Spleen (tissue), 11 donors: ENCODE results near the gene TOR4A. TPM values are rescaled to one million over a fixed set of nuclear protein-coding genes. Genes with fewer than 3 reads are reported as not detected.

Experiments
- DNase-seq: peaks from one replicate; pipeline ENCODE4 v3.0.0-alpha.2; 2020
- H3K27ac ChIP-seq, 8 donors: fragments of 200-600 bp; sonication (generic) in 7 of 8; 1 replicate in 4 of 8; 2 replicates in 4 of 8; pipeline versions ENCODE4 v1.5.0 to v1.8.0; 2016 to 2021; ENCODE audit warnings: inconsistent platforms in 4 of 8, mild to moderate bottlenecking in 4 of 8, moderate library complexity in 1 of 8
- H3K27me3 ChIP-seq, 7 donors: fragments of 200-600 bp; sonication (generic) in 6 of 7; replicated peaks in 1 of 7; 1 replicate in 4 of 7; 2 replicates in 3 of 7; pipeline versions ENCODE4 v1.5.0 to v1.8.0; 2016 to 2021; ENCODE audit warnings: inconsistent platforms in 3 of 7, mild to moderate bottlenecking in 1 of 7
- H3K36me3 ChIP-seq, 6 donors: fragments of 200-600 bp; sonication (generic) in 5 of 6; 1 replicate in 4 of 6; 2 replicates in 2 of 6; pipeline versions ENCODE4 v1.5.0 to v1.8.0; 2016 to 2021; ENCODE audit warnings: inconsistent platforms in 2 of 6
- H3K4me1 ChIP-seq, 6 donors: fragments of 200-600 bp; sonication (generic) in 5 of 6; 1 replicate in 3 of 6; 2 replicates in 3 of 6; pipeline versions ENCODE4 v1.5.0 to v1.8.0; 2016 to 2021; ENCODE audit warnings: inconsistent platforms in 3 of 6
- H3K4me3 ChIP-seq, 8 donors: fragments of 200-600 bp; sonication (generic) in 7 of 8; 1 replicate in 4 of 8; 2 replicates in 4 of 8; pipeline versions ENCODE4 v1.5.0 to v1.8.0; 2016 to 2021; ENCODE audit warnings: inconsistent platforms in 4 of 8, mild to moderate bottlenecking in 4 of 8, moderate library complexity in 2 of 8
- H3K9me3 ChIP-seq, 8 donors: fragments of 200-600 bp; sonication (generic) in 7 of 8; 1 replicate in 4 of 8; 2 replicates in 4 of 8; pipeline versions ENCODE4 v1.5.0 to v1.8.0; 2016 to 2021; ENCODE audit warnings: inconsistent platforms in 4 of 8
- POLR2A ChIP-seq, 3 donors: fragments of 450-650 bp; IDR thresholded peaks; one replicate each; pipeline ENCODE4 v1.5.1; 2017; ENCODE audit warnings: antibody characterized with exemption in 3 of 3, mild to moderate bottlenecking in 1 of 3
- POLR2AphosphoS5 ChIP-seq, 3 donors: sonication (generic); formaldehyde crosslinking; IDR thresholded peaks; one replicate each; pipeline ENCODE4 v1.5.1; 2017; ENCODE audit warnings: antibody characterized with exemption in 3 of 3
- WGBS, 5 donors: extraction: QIAGEN DNeasy Blood & Tissue Kit in 3 of 5; methylation state at CpG; one replicate each; pipeline versions ENCODE4 v1.1.5 to v1.1.7; 2013 to 2018; 5-methylcytosine and 5-hydroxymethylcytosine counted together
- intact Hi-C: fragments of 100-400 bp; cut with DNase I; formaldehyde crosslinking; loops from one replicate; pipeline ENCODE4 v1.15.0; 2023; ENCODE audit warnings: low total_unique reads
- polyA plus RNA-seq, 3 donors: library from polyadenylated mRNA; stranded (reverse); fragments of 200-250 nt; gene quantifications; one replicate each; pipeline ENCODE4 v1.2.1, GENCODE V29; 2013
- total RNA-seq, 7 donors: library from RNA; depleted of rRNA in 3 of 7; stranded (reverse); fragments of >200 nt in 3 of 7; fragmentation: NEBNext Ultra II Directional in 4 of 7; extraction: Animal tissue kit (Norgen Biotek cat#: 25700) in 4 of 7; gene quantifications; one replicate each; pipeline versions ENCODE4 v1.1.0 to v1.2.1, GENCODE V29; 2016 to 2021
- TF ChIP-seq, protein P1 (sequence below), 11 experiments: fragments of 200-600 bp in 7 of 11; fragments of 450-650 bp in 4 of 11; sonication (generic) in 4 of 11; IDR thresholded peaks in 8 of 11; conservative IDR thresholded peaks in 3 of 11; 1 replicate in 7 of 11; 2 replicates in 4 of 11; pipeline versions ENCODE4 v1.4.0 to v1.8.0; 2016 to 2021; ENCODE audit warnings: antibody characterized with exemption in 11 of 11, inconsistent platforms in 4 of 11, mild to moderate bottlenecking in 1 of 11
- donor health status: healthy with polysubstance abuse.
- donor health status: DM: no; HTN: no; CAD: no; lungs with moderate emphysema.
- donor health status: DM: no; HTN: no; CAD: no.
- donor health status: Bipolar disorder and iron deficiency.
- donor health status: healthy.
- donor health status: DM: no; HTN: no; CAD: no.
- donor health status: DM: yes; HTN: yes; CAD: no.

The TOR4A gene
- total and polyA plus RNA-seq, 10 donors = 3.2 to 39.9 (median 26.2) TPM

DNA sequence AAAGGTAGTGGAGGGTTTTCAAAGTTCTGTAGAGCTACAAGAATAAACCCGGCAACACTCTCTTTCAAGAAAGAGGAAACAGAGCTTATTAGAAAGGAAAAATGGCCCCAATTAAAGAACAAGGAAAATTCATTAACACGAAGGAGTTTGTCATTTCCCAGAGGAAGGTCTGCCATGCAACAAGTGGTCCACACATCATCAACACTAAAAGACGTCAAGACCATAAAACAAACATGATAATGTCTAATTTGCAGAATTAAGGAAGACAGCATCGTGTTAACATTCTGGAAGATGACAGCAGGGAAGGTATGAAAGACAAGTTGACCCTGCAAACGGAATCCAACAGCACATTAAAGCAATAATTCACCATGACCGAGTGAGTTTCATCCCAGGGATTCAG lies 53.2 kb downstream of the TOR4A start:
- H3K36me3 ChIP-seq = no peaks in the 10 kb centered on the region
- TF ChIP-seq POLR2AphosphoS5 (IDR thresholded peaks at IDR 0.05) (no peak), POLR2A (IDR thresholded peaks at IDR 0.05) (no peak)
- TF ChIP-seq, protein P1, sequence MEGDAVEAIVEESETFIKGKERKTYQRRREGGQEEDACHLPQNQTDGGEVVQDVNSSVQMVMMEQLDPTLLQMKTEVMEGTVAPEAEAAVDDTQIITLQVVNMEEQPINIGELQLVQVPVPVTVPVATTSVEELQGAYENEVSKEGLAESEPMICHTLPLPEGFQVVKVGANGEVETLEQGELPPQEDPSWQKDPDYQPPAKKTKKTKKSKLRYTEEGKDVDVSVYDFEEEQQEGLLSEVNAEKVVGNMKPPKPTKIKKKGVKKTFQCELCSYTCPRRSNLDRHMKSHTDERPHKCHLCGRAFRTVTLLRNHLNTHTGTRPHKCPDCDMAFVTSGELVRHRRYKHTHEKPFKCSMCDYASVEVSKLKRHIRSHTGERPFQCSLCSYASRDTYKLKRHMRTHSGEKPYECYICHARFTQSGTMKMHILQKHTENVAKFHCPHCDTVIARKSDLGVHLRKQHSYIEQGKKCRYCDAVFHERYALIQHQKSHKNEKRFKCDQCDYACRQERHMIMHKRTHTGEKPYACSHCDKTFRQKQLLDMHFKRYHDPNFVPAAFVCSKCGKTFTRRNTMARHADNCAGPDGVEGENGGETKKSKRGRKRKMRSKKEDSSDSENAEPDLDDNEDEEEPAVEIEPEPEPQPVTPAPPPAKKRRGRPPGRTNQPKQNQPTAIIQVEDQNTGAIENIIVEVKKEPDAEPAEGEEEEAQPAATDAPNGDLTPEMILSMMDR (IDR thresholded peaks at IDR 0.05 in 8 of 11, conservative IDR thresholded peaks at IDR 0.05 in 3 of 11) = no peak
- H3K27me3 ChIP-seq = peaks cover 0 to 18% (median 0%) of the 10 kb centered on the region in 7 donors
- peaks cover 0 to 17% (median 6%) of the 10 kb centered on the region in 6 donors for H3K4me1 ChIP-seq
- H3K27ac ChIP-seq = no peak overlapping the region
- WGBS, 5 donors = 78 to 89% (median 81%) methylated on average over 6 of the region's 6 CpGs
- H3K9me3 ChIP-seq = peaks cover 0 to 8% (median 1%) of the 10 kb centered on the region in 8 donors
- no peak overlapping the region for H3K4me3 ChIP-seq
- intact Hi-C loops = no loop called here
- no peak for DNase-seq

DNA sequence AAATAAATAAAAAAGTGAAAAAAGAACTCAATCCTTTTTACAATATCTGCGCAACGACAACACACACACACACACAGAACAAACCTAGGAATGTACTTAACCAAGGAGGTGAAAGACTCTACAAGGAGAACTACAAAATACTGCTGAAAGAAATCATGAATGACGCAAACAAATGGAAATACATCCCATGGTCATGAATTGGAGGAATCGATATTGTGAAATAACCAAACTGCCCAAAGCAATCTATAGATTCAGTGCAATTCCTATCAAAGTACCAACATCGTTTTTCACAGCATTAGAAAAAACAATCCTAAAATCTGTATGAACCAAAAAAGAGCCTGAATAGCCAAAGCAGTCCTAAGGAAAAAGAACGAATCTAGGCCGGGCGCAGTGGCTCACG lies 54.4 kb downstream of the TOR4A start:
- 94 to 97% (median 95%) methylated on average over 9 of the region's 9 CpGs for WGBS, 5 donors
- peaks cover 0 to 11% (median 0%) of the 10 kb centered on the region in 7 donors for H3K27me3 ChIP-seq

More for the DNA sequence above, 54.4 kb downstream of the TOR4A start:
- DNase-seq = no peak
- Histone ChIP-seq H3K9me3 (peaks cover 3 to 20% (median 12%) of the 10 kb centered on the region in 8 donors), H3K36me3 (no peaks in the 10 kb centered on the region), H3K4me1 (peaks cover 0 to 5% (median 0%) of the 10 kb centered on the region in 6 donors), H3K4me3 (no peak overlapping the region), H3K27ac (no peak overlapping the region)
- TF ChIP-seq POLR2A (IDR thresholded peaks at IDR 0.05) (no peak), POLR2AphosphoS5 (IDR thresholded peaks at IDR 0.05) (no peak)
- TF ChIP-seq, protein P1 (IDR thresholded peaks at IDR 0.05 in 8 of 11, conservative IDR thresholded peaks at IDR 0.05 in 3 of 11) = no peak
- intact Hi-C loops = no loop called here

Other genes with a start within 250 kb of the TOR4A start
- 10 to 100 TPM; 36.3 to 97.5 (median 59.0) TPM for gene ABCA2, start 249.5 kb upstream of the TOR4A start, total RNA-seq
- gene ABCA2, start 249.5 kb upstream of the TOR4A start, polyA plus RNA-seq = 10 to 100 TPM; 11.9 to 38.6 (median 19.6) TPM
- 10 to 100 TPM in 2 of 7 donors, 1 to 10 TPM in 5; 5.5 to 14.9 (median 6.7) TPM for gene FUT7, start 245.6 kb upstream of the TOR4A start, total RNA-seq
- 1 to 10 TPM; 4.0 to 6.9 (median 4.8) TPM for gene FUT7, start 245.6 kb upstream of the TOR4A start, polyA plus RNA-seq
- gene NPDC1, start 231.5 kb upstream of the TOR4A start, total RNA-seq = 100 to 1,000 TPM in 5 of 7 donors, 10 to 100 TPM in 2; 86.3 to 197 (median 111) TPM
- 100 to 1,000 TPM; 104 to 358 (median 256) TPM for gene NPDC1, start 231.5 kb upstream of the TOR4A start, polyA plus RNA-seq
- gene ENTPD2, start 223.7 kb upstream of the TOR4A start, total RNA-seq = under 1 TPM in 2 of 7 donors, not detected in 5; 0.32 to 0.40 TPM
- under 1 TPM in 2 of 3 donors, not detected in 1; 0.11 to 0.58 TPM for gene ENTPD2, start 223.7 kb upstream of the TOR4A start, polyA plus RNA-seq
- gene SAPCD2, start 207.2 kb upstream of the TOR4A start, total RNA-seq = 1 to 10 TPM; 2.1 to 6.5 (median 3.0) TPM
- 1 to 10 TPM in 2 of 3 donors, under 1 TPM in 1; 0.76 to 2.5 (median 2.4) TPM for gene SAPCD2, start 207.2 kb upstream of the TOR4A start, polyA plus RNA-seq
- 10 to 100 TPM; 19.5 to 35.9 (median 28.6) TPM for gene UAP1L1, start 200.2 kb upstream of the TOR4A start, total RNA-seq
- gene UAP1L1, start 200.2 kb upstream of the TOR4A start, polyA plus RNA-seq = 10 to 100 TPM; 12.5 to 29.7 (median 24.6) TPM
- 10 to 100 TPM; 43.2 to 67.9 (median 51.7) TPM for gene MAN1B1, start 190.7 kb upstream of the TOR4A start, total RNA-seq
- 100 to 1,000 TPM in 1 of 3 donors, 10 to 100 TPM in 2; 49.6 to 112 (median 90.0) TPM for gene MAN1B1, start 190.7 kb upstream of the TOR4A start, polyA plus RNA-seq
- gene DPP7, start 163.0 kb upstream of the TOR4A start, total RNA-seq = 100 to 1,000 TPM; 105 to 250 (median 166) TPM
- gene DPP7, start 163.0 kb upstream of the TOR4A start, polyA plus RNA-seq = 100 to 1,000 TPM; 342 to 536 (median 501) TPM
- gene GRIN1, start 138.6 kb upstream of the TOR4A start, total RNA-seq = under 1 TPM in 1 of 7 donors, not detected in 6; 0.70 TPM
- gene GRIN1, start 138.6 kb upstream of the TOR4A start, polyA plus RNA-seq = under 1 TPM; 0.03 to 0.07 (median 0.03) TPM
- under 1 TPM in 2 of 7 donors, not detected in 5; 0.28 to 0.60 TPM for gene LRRC26, start 107.7 kb upstream of the TOR4A start, total RNA-seq
- gene LRRC26, start 107.7 kb upstream of the TOR4A start, polyA plus RNA-seq = under 1 TPM in 1 of 3 donors, not detected in 2; 0.06 TPM
- gene TMEM210, start 105.7 kb upstream of the TOR4A start, total RNA-seq = not detected
- not detected for gene TMEM210, start 105.7 kb upstream of the TOR4A start, polyA plus RNA-seq
- 10 to 100 TPM; 38.4 to 93.0 (median 62.2) TPM for gene ANAPC2, start 89.2 kb upstream of the TOR4A start, total RNA-seq
- gene ANAPC2, start 89.2 kb upstream of the TOR4A start, polyA plus RNA-seq = 10 to 100 TPM; 27.8 to 67.4 (median 48.5) TPM
- gene SSNA1, start 89.0 kb upstream of the TOR4A start, total RNA-seq = 10 to 100 TPM; 38.2 to 54.3 (median 43.0) TPM
- gene SSNA1, start 89.0 kb upstream of the TOR4A start, polyA plus RNA-seq = 100 to 1,000 TPM in 1 of 3 donors, 10 to 100 TPM in 2; 82.0 to 109 (median 99.6) TPM
- 1 to 10 TPM; 6.3 to 9.6 (median 7.2) TPM for gene TPRN, start 77.0 kb upstream of the TOR4A start, total RNA-seq
- 10 to 100 TPM in 1 of 3 donors, 1 to 10 TPM in 2; 4.5 to 10.7 (median 4.7) TPM for gene TPRN, start 77.0 kb upstream of the TOR4A start, polyA plus RNA-seq
- 10 to 100 TPM; 28.4 to 37.9 (median 34.6) TPM for gene TMEM203, start 72.1 kb upstream of the TOR4A start, total RNA-seq
- 10 to 100 TPM; 37.4 to 50.1 (median 44.9) TPM for gene TMEM203, start 72.1 kb upstream of the TOR4A start, polyA plus RNA-seq
- 10 to 100 TPM; 14.2 to 28.7 (median 21.6) TPM for gene NDOR1, start 72.0 kb upstream of the TOR4A start, total RNA-seq
- 10 to 100 TPM in 1 of 3 donors, 1 to 10 TPM in 2; 6.3 to 21.7 (median 9.0) TPM for gene NDOR1, start 72.0 kb upstream of the TOR4A start, polyA plus RNA-seq
- gene RNF208, start 55.5 kb upstream of the TOR4A start, total RNA-seq = 1 to 10 TPM; 1.2 to 6.2 (median 2.4) TPM
- 1 to 10 TPM; 2.3 to 5.4 (median 2.9) TPM for gene RNF208, start 55.5 kb upstream of the TOR4A start, polyA plus RNA-seq
- under 1 TPM in 2 of 7 donors, not detected in 5; 0.36 to 0.94 TPM for gene CYSRT1, start 52.6 kb upstream of the TOR4A start, total RNA-seq
- gene CYSRT1, start 52.6 kb upstream of the TOR4A start, polyA plus RNA-seq = under 1 TPM; 0.55 to 0.70 (median 0.64) TPM
- not detected for gene RNF224, start 50.2 kb upstream of the TOR4A start, total RNA-seq
- not detected for gene RNF224, start 50.2 kb upstream of the TOR4A start, polyA plus RNA-seq
- gene SLC34A3, start 46.8 kb upstream of the TOR4A start, total RNA-seq = not detected
- gene SLC34A3, start 46.8 kb upstream of the TOR4A start, polyA plus RNA-seq = not detected
- gene TUBB4B, start 36.4 kb upstream of the TOR4A start, total RNA-seq = 100 to 1,000 TPM in 4 of 7 donors, 10 to 100 TPM in 3; 55.1 to 137 (median 102) TPM
- gene TUBB4B, start 36.4 kb upstream of the TOR4A start, polyA plus RNA-seq = 100 to 1,000 TPM in 2 of 3 donors, 10 to 100 TPM in 1; 59.6 to 112 (median 107) TPM
- gene STPG3, start 26.4 kb upstream of the TOR4A start, total RNA-seq = not detected
- not detected for gene STPG3, start 26.4 kb upstream of the TOR4A start, polyA plus RNA-seq
- 10 to 100 TPM; 27.7 to 46.8 (median 39.9) TPM for gene NELFB, start 22.4 kb upstream of the TOR4A start, total RNA-seq
- gene NELFB, start 22.4 kb upstream of the TOR4A start, polyA plus RNA-seq = 10 to 100 TPM; 26.6 to 49.7 (median 28.0) TPM
- 10 to 100 TPM in 3 of 7 donors, 1 to 10 TPM in 4; 5.6 to 24.4 (median 9.4) TPM for gene NRARP, start 24.5 kb downstream of the TOR4A start, total RNA-seq
- 1 to 10 TPM in 1 of 3 donors, under 1 TPM in 2; 0.37 to 1.3 (median 0.94) TPM for gene NRARP, start 24.5 kb downstream of the TOR4A start, polyA plus RNA-seq
- 10 to 100 TPM; 14.5 to 52.8 (median 29.8) TPM for gene EXD3, start 145.4 kb downstream of the TOR4A start, total RNA-seq
- 10 to 100 TPM; 15.6 to 62.3 (median 43.4) TPM for gene EXD3, start 145.4 kb downstream of the TOR4A start, polyA plus RNA-seq
- 10 to 100 TPM in 2 of 7 donors, 1 to 10 TPM in 5; 1.9 to 15.0 (median 5.3) TPM for gene NOXA1, start 145.7 kb downstream of the TOR4A start, total RNA-seq
- 10 to 100 TPM in 1 of 3 donors, 1 to 10 TPM in 2; 3.2 to 10.7 (median 7.8) TPM for gene NOXA1, start 145.7 kb downstream of the TOR4A start, polyA plus RNA-seq
- gene ENTPD8, start 163.6 kb downstream of the TOR4A start, total RNA-seq = under 1 TPM in 3 of 7 donors, not detected in 4; 0.26 to 0.37 (median 0.28) TPM
- gene ENTPD8, start 163.6 kb downstream of the TOR4A start, polyA plus RNA-seq = under 1 TPM; 0.07 to 0.10 (median 0.09) TPM
- 10 to 100 TPM; 21.8 to 39.0 (median 25.5) TPM for gene NSMF, start 181.6 kb downstream of the TOR4A start, total RNA-seq
- gene NSMF, start 181.6 kb downstream of the TOR4A start, polyA plus RNA-seq = 10 to 100 TPM; 21.8 to 49.3 (median 26.7) TPM